ENCODE data around the gene THYN1. TPM values are rescaled to one million over a fixed set of nuclear protein-coding genes. Genes with fewer than 3 reads are reported as not detected.

Gene THYN1
- total RNA-seq, 2 donors from 2014 or later: 17.8 to 25.7 TPM

GRCh38 chr11:134202661-134203060 lies 50.5 kb downstream of the THYN1 start:
- TF ChIP-seq POLR2A (IDR thresholded peaks at IDR 0.05): no peak
- TF ChIP-seq CTCF (IDR thresholded peaks at IDR 0.05): no peak
- H3K27me3 ChIP-seq: no peaks in the 10 kb centered on the region
- DNase-seq (no peak), ATAC-seq (no peak)
- intact Hi-C loops (cut with DNase I): no loop called here
- no peak overlapping the region for H3K27ac ChIP-seq
- no peaks in the 10 kb centered on the region for H3K9me3 ChIP-seq
- no peak overlapping the region for H3K4me3 ChIP-seq
- peaks cover 0 to 6% of the 10 kb centered on the region in 2 donors for H3K36me3 ChIP-seq (replicated peaks in 1 of 2; ENCODE audit: insufficient read depth in 1 of 2, low read depth in 2 of 2)
- WGBS, 2 donors: 92 to 98% methylated on average over 4 of the region's 4 CpGs
- no peaks in the 10 kb centered on the region for H3K4me1 ChIP-seq

GRCh38 chr11:134200688-134201087 lies 52.5 kb downstream of the THYN1 start:
- Histone ChIP-seq H3K36me3 (replicated peaks in 1 of 2; ENCODE audit: insufficient read depth in 1 of 2, low read depth in 2 of 2) (peaks cover 0 to 6% of the 10 kb centered on the region in 2 donors), H3K4me1 (no peaks in the 10 kb centered on the region), H3K27ac (no peak overlapping the region), H3K27me3 (no peaks in the 10 kb centered on the region), H3K9me3 (no peaks in the 10 kb centered on the region), H3K4me3 (no peak overlapping the region)
- no peak for DNase-seq
- no peak for ATAC-seq
- no peak for TF ChIP-seq POLR2A (IDR thresholded peaks at IDR 0.05)
- no peak for TF ChIP-seq CTCF (IDR thresholded peaks at IDR 0.05)
- intact Hi-C loops (cut with DNase I): no loop called here
- 94 to 97% methylated on average over 6 of the region's 6 CpGs for WGBS, 2 donors

GRCh38 chr11:134199531-134199930 lies 53.6 kb downstream of the THYN1 start:
- Histone ChIP-seq H3K27ac (no peak overlapping the region), H3K36me3 (replicated peaks in 1 of 2; ENCODE audit: insufficient read depth in 1 of 2, low read depth in 2 of 2) (peaks cover 0 to 6% of the 10 kb centered on the region in 2 donors), H3K4me1 (no peaks in the 10 kb centered on the region), H3K9me3 (no peaks in the 10 kb centered on the region), H3K4me3 (no peak overlapping the region), H3K27me3 (no peaks in the 10 kb centered on the region)
- 96 to 97% methylated on average over 9 of the region's 9 CpGs for WGBS, 2 donors
- TF ChIP-seq POLR2A (IDR thresholded peaks at IDR 0.05): no peak
- TF ChIP-seq CTCF (IDR thresholded peaks at IDR 0.05): no peak
- ATAC-seq (no peak), DNase-seq (no peak)
- intact Hi-C loops (cut with DNase I): no loop called here

Other genes with a start within 250 kb of the THYN1 start
- 10 to 100 TPM in 1 of 2 donors, 1 to 10 TPM in 1; 9.6 to 13.2 TPM for gene JAM3, start 184.3 kb downstream of the THYN1 start, total RNA-seq
- gene NCAPD3, start 29.4 kb downstream of the THYN1 start, total RNA-seq: 10 to 100 TPM in 1 of 2 donors, 1 to 10 TPM in 1; 4.7 to 10.9 TPM
- gene VPS26B, start 28.7 kb downstream of the THYN1 start, total RNA-seq: 10 to 100 TPM; 23.7 to 34.8 TPM
- 10 to 100 TPM; 30.9 to 39.2 TPM for gene ACAD8, start 216 bp upstream of the THYN1 start, total RNA-seq
- gene GLB1L3, start 23.0 kb upstream of the THYN1 start, total RNA-seq: 1 to 10 TPM in 1 of 2 donors, not detected in 1; 1.3 TPM
- gene GLB1L2, start 78.6 kb upstream of the THYN1 start, total RNA-seq: 10 to 100 TPM in 1 of 2 donors, 1 to 10 TPM in 1; 9.1 to 10.9 TPM
- gene B3GAT1, start 158.9 kb upstream of the THYN1 start, total RNA-seq: under 1 TPM in 1 of 2 donors, not detected in 1; under 0.01 TPM

Measured in body of pancreas (tissue), 4 donors.